HG03520 (cell line): ENCODE measurements around the gene HEATR1.
"Not testable (repeated sequence)": the region's sequence is repeated elsewhere in the genome, so short reads cannot be mapped to it uniquely, and the experiment has no call there.

Source experiments
- ATAC-seq: cut with Tn5 transposase; IDR thresholded peaks from one replicate; pipeline ENCODE4 v1.9.1; 2021; ENCODE audit warnings: mild to moderate bottlenecking, moderate library complexity; ENCODE audit not compliant: unreplicated experiment

Gene HEATR1, protein sequence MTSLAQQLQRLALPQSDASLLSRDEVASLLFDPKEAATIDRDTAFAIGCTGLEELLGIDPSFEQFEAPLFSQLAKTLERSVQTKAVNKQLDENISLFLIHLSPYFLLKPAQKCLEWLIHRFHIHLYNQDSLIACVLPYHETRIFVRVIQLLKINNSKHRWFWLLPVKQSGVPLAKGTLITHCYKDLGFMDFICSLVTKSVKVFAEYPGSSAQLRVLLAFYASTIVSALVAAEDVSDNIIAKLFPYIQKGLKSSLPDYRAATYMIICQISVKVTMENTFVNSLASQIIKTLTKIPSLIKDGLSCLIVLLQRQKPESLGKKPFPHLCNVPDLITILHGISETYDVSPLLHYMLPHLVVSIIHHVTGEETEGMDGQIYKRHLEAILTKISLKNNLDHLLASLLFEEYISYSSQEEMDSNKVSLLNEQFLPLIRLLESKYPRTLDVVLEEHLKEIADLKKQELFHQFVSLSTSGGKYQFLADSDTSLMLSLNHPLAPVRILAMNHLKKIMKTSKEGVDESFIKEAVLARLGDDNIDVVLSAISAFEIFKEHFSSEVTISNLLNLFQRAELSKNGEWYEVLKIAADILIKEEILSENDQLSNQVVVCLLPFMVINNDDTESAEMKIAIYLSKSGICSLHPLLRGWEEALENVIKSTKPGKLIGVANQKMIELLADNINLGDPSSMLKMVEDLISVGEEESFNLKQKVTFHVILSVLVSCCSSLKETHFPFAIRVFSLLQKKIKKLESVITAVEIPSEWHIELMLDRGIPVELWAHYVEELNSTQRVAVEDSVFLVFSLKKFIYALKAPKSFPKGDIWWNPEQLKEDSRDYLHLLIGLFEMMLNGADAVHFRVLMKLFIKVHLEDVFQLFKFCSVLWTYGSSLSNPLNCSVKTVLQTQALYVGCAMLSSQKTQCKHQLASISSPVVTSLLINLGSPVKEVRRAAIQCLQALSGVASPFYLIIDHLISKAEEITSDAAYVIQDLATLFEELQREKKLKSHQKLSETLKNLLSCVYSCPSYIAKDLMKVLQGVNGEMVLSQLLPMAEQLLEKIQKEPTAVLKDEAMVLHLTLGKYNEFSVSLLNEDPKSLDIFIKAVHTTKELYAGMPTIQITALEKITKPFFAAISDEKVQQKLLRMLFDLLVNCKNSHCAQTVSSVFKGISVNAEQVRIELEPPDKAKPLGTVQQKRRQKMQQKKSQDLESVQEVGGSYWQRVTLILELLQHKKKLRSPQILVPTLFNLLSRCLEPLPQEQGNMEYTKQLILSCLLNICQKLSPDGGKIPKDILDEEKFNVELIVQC (N-terminal part only)

DNA sequence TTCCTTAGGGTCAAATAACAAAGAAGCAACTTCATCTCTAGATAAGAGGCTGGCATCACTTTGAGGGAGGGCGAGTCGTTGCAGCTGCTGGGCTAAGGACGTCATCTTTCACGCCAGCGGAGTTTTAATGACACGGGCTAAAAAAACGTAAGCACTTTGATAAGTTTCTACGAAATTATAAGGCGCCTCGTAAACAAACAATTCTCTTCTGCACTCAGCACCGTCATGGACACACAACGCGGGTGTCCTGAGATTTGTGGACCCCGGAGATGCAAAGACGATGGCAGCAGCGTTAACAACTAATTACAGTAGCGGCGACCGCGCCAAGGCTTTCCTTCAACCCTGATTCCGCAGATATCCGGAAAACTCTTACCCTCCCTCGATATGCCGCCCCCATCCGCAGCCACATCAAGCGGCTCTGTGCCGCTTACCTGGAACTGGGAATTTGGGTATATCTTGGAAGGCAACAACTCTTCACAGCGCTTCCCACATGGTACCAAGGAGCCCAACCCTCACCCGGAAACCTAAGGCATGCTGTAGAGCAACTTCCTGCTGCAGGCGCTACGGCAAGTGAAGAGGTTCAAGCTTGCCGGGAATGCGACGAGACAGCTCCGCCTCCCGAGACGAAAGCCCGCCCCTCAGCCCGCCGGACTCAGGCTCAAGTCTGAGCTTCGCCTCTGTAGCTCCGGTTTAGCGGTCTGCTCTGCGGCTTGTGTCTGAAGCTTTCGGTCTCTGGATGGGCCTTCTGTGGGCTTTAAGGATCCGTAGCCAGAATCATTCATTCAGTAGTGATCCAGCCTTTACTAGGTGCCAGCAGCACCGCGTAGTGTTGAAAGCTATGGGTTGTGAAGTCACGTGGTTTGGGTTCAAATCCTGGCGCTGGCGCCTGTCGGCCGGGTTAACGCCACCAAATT lies at the start of gene HEATR1:
HEATR1 (minus strand) TSS at position 526 of the 914 bp plus-strand sequence; CDS start at position 105, 421 bp downstream.
- ATAC-seq: peak; percentile 85

DNA sequence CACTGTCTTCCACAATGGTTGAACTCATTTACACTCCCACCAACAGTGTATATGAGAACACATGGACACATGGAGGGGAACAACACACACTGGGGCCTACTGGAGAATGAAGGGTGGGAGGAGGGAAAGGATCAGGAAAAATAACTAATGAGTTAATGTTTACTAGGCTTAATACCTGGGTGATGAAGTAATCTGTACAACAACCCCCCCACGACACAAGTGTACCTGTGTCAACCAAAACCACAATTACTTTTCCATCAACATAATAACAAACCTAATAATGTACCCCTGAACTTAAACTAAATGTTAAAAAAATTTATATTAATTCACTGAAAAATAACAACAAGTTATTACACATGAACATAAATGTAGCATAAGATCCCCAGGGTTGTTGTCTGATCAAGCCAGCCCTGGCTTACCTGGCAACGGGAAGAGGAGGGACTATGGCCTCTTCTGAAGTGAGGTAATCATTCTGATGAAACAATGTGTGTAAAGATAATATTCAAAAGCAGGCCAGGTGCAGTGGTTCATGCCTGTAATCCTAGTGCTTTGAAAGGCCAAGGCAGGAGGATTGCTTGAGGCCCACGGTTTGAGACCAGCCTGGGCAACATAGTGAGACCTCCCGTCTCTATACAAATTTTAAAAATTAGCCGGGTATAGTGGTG lies 40.8 kb upstream of the HEATR1 start:
- no peak for ATAC-seq

DNA sequence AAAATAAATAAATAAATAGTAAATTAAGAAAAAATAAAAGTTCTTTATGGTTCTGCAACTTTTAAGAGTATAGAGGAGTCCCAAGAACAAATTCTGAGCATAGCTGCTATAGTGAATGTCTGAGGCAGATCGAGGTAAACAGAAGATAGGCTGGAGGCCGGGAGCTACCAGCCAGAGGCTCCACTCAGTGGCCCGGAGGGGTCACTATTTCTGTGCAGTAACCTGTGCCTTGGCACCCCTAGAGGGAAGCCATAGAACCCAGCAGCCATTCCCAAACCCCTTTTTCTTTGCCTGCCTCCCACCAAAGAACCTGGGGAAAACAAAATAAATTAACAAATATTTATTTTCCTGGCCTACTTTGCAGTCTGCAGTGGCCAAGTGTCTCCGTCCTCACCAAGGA lies 38.4 kb upstream of the HEATR1 start:
- no peak for ATAC-seq

DNA sequence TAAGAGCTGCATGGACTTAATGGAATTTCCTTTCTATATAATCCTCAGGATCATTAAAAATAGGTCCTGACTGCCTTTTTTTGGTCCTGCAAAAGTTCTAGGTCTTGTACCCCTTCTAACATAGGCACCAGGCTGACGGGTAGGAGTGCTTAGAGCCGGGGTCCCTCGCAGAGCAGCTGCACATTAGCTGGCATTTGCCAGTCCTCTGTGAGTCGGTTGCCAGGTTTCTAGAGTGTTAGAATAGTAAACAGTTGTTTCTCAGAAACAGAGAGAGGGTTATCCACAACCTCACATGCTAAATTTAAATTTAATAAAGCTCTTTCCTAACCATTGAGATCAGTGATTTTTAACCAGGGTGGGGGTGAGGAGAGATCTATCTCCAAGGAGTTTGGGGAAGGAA lies 35.4 kb upstream of the HEATR1 start:
- no peak for ATAC-seq

DNA sequence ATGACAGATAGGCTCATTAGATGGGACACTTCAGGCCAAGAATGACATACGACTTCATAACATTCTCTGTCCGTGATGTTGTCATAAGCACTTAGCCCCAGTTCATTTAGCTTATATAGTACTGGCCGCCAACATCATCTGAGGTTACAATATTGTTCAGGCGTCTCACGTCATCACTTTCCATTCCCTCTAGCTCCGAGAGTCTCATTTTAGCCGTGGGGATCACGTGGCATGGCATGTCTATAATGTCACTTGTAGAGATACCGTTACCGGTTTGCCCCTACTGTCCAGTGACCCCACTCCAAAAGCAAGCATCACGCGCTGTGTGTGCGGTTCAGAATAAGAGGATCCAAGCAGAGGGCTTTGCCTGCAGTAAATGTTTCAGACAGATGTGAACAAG lies 34.6 kb upstream of the HEATR1 start:
- no peak for ATAC-seq

- ATAC-seq: no peak
Measured at GRCh38 chr1:236636017-236636416, 31.7 kb upstream of the HEATR1 start.

DNA sequence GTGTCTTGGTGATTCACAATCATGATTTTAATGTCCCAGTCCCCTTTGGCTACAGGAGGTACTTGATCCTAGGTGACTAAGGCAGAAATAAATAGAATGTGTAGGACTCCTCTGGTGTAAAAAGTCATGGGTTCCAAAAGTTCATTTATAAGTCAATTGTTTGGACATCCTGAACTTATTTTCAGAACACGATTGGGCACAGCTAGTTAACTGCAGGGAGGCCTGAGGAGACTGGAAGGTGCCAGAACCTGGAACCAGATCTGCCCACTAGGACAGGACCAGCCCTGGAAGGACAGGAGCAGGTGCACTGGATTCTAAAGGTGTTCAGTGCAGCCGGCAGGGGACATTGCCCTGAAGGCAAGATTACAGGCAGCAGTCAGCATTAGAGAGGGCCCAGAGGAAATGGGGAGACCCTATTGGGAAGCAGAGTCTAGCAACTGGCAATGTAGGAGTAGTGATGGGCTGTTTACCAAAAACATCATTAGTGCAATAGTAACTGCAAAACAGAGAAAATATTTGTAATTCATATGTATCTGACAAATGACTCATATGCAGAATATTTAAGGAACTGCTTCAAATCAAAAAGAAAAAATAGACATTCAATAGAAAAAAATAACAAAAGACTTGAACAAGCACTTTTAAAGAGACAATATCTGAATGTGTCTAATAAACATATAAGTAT lies 23.6 kb upstream of the HEATR1 start:
- ATAC-seq: no peak

DNA sequence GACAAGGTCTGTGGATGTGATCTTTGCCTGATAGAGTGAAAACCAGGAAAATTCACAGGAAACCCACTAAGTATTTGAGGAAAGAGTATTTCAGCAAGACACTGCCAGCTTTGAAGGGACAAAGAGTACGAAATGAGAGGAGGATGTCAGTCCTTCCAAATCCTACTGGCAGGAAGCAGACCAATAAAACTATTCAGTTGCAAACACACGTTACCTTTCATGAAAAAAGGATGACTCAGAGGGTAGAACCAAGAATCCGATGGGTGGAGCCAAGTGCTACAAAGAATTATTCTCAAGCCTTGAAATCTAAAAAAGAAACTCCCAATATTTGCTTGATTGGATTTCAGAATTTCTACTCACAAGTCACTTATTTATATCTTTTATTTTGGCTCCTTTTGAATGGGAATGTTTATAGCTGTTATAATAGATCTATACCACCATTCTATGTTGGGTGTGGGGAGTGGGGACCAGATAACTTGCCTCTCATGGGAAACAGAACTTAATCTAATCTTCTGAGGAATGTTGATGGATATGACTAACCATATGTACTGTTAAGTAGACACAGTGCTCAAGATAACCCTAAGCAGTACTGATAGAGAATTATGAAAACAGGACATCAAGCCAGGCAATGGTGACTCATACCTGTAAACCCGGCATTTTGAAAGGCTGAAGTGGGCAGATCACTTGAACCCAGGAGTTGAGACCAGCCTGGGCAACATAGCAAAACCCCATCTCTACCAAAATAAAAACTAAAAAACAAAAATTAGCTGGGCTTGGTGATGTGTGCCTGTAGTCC lies 19.3 kb upstream of the HEATR1 start:
- ATAC-seq: no peak

DNA sequence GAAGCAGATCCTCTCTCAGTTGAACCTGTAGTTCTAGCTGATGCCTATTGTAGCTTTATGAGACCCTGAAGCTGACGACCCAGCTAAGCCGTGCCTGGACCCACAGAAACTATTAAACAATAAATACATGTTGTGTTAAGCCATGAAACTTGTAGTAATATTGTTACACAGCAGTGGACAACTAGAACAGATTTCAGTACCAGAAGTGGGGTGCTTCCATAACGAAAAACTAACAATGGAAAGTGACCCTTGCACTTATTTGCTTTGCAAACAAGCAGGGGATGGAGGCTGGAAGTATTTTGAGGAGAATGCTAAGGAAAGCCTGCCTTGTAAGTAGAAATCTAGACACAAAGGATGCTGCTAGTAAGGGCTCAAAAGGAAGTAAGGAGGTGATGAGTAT lies 18.1 kb upstream of the HEATR1 start:
- ATAC-seq: no peak

- ATAC-seq: no peak
Measured at GRCh38 chr1:236619398-236619797, 15.1 kb upstream of the HEATR1 start.

GRCh38 chr1:236618507-236618906 lies 14.2 kb upstream of the HEATR1 start:
- no peak for ATAC-seq

- ATAC-seq: no peak
Measured at GRCh38 chr1:236615399-236616148, 11.3 kb upstream of the HEATR1 start.

- ATAC-seq: no peak
Measured at GRCh38 chr1:236612349-236612748, 8.0 kb upstream of the HEATR1 start.

DNA sequence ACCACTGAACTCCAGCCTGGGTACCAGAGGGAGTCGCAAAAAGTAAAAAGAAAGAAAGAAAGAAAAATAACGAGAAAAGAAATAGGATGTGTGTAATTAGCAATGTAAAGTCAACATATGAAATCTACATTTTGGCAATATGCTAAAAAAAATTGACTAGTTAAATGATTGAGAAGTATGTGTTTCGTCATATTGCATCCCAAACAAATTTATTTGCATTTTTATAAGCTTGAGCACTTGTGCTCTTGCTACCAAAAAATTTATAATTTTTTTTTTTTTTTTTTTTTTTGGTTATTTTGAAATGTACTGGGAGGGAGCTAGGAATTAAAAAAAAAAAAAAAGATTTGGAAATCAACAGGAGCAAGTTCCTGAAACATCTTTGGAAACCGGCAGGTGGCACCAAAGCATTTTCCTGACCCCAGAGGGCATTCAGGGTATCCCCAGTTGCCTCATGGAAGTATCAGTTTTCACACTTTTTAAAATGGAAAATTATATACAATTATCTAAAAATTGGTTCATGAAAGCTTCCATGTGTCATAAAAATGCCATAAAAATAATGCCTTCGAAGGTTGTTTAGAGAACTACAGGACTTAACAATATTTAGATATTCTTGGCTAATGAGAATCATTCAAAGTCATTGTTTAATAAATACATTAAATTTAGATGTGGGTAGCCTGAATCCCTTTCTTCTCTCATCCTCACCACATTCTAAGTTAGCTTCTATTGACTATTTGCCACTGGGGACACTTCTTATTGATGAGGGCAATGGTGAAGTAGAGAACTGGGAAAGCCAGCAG lies 4.8 kb upstream of the HEATR1 start:
- no peak for ATAC-seq

GRCh38 chr1:236607597-236607996 lies 3.3 kb upstream of the HEATR1 start:
- not testable (repeated sequence) for ATAC-seq

- no peak for ATAC-seq
Measured at GRCh38 chr1:236604905-236605806, 840 bp upstream of the HEATR1 start.
